ENCODE measurements around the gene FGF3.

GRCh38 chr11:69812946-69813345, 6.3 kb downstream of the FGF3 start:
- TF ChIP-seq EZH2 (IDR thresholded peaks at IDR 0.05; ENCODE audit: insufficient read depth, poor library complexity, severe bottlenecking) (no peak), EZH2phosphoT487 (IDR thresholded peaks at IDR 0.05; ENCODE audit: insufficient read depth, low read depth) (no peak)

All from GM23248 (cell line).